HFF-Myc (cell line): ENCODE data around the gene LRRC8D.

ENCODE experiments used
- DNase-seq: peaks from one replicate; pipeline ENCODE4 v3.0.0-alpha.2; 2011; ENCODE audit warnings: low read depth; ENCODE audit errors: extremely low read depth
- H3K4me3 ChIP-seq: replicated peaks from 2 replicates; pipeline ENCODE4 v1.5.1; 2011; ENCODE audit warnings: low read depth, mild to moderate bottlenecking, control low read depth, low read length
- CTCF ChIP-seq: IDR thresholded peaks from 2 replicates; pipeline ENCODE4 v1.5.1; 2012; ENCODE audit warnings: mild to moderate bottlenecking, low read depth, low read length, control low read depth; ENCODE audit errors: missing control alignments

Gene LRRC8D

DNA sequence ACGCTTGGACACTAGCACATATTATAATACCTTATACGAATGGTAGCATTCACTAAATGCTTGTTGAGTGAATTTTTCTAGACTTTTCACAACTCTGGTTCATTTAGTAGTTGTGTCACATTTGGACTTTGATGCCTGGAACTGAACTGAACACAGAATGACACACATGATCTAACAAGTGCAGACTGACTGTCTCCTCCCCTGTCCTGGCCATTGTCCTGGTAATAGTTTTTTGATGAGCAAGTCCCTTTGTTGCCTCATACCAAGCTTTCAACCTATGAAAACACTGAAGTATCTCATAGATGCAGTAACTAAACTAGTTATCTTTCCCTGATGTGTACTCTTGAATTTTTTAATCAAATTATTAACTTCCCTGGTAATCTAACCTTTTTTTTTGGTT, 66.4 kb downstream of the LRRC8D start:
- H3K4me3 ChIP-seq, result no peak overlapping the region
- TF ChIP-seq CTCF, result no peak
- no peak for DNase-seq

DNA sequence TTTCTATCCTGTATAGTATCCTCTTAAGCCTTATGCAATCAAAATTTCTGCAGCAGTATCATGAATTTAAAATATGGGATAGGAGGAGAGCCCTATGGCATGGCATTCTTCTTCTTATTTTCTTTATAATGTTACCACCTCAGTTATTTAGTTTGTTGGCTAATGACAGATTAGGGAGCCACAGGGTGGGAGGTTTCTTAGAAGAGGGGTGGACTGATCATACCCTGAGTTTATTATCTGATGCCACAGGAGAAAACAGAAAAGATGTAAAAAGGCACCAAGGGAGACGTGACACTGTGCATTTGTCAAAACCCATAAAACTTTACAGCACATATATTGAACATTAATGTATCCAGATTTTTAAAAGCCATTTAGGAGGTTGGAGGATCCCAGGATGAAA, 66.9 kb downstream of the LRRC8D start:
- DNase-seq, result no peak
- TF ChIP-seq CTCF, result no peak
- no peak overlapping the region for H3K4me3 ChIP-seq

DNA sequence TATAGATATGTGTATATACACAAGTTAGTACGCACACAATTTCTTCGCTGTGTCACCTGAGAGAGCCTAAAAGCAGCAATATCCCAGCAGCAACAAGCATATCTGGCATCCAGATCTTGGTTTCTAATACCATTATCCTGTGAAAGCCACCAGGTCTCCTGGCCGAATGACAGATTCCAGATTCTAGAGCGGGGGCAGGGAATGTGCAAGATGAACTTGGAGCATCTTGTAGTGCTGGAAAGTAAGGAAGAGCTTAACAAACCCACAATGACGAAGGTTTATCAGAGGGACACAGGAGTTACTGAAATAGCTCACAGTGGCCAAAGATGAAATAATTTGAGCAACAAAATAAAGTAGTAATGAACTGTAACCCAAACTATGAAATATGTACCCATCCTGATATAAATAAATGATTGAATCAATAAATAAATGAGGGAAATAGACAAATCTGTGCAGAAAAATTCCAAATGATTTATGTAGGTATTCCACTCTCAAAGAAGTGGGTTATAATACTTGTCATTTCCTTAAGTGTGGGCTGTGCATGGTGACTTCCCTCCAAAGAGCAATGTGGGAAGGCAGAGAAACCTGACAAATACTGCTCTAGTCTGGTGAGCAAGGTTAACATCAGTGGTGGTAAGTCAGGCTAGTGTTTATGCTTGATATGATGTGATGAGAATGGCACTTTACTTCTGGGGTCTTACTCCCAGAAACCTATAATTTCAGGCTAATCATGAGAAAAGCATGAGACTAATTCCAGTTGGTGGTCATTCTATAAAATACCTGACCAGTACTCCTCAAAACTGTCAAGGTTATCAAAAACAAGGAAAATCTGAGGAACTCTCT, 67.9 kb downstream of the LRRC8D start:
- no peak for TF ChIP-seq CTCF
- no peak overlapping the region for H3K4me3 ChIP-seq
- no peak for DNase-seq

DNA sequence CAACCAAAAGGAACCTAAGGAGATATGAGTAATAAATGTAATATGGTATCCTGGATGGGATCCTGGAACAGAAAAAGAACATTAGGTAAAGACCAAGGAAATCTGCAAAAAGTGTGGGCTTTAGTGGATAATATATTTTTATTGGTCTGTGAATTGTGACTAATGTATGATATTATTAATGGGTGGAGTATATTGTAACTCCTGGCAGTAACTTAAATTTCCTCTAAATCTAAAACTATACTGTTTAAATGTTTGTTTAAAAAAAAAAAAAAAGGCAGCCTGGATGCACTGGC, 68.4 kb downstream of the LRRC8D start:
- no peak for TF ChIP-seq CTCF
- no peak for DNase-seq
- H3K4me3 ChIP-seq, result no peak overlapping the region

- DNase-seq, result no peak
- TF ChIP-seq CTCF, result no peak
- no peak overlapping the region for H3K4me3 ChIP-seq
Measured at GRCh38 chr1:89890085-89890752, 69.4 kb downstream of the LRRC8D start.

DNA sequence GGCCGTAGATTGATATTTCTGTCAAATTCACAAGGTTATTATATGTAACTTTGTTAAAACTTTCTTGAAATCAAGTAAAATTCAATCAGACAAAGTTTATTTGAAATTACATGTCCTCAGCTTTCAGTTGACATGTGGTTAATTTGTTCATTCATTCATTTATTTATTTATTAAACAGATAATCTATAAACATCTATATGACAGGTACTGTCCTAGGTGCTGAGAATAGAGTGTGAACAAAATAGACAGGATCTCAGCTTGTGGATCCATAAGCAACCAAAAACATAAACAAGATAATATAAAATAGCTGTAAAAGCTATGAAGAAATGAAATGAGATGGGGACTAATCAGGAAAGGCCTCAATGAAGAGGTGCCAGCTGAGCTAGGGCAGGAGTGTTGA, 72.0 kb downstream of the LRRC8D start:
- TF ChIP-seq CTCF, result no peak
- DNase-seq, result no peak
- no peak overlapping the region for H3K4me3 ChIP-seq
